ENCODE measurements around the gene SLC16A7. TPM values are rescaled to one million over a fixed set of nuclear protein-coding genes. Genes with fewer than 3 reads are reported as not detected.
A peak's percentile ranks its signal among the peaks of the same experiment; 100 is the strongest.

SLC16A7 gene
- total RNA-seq, 3 donors from 2014 or later (not counting 1 experiment from before 2014, with no cell fraction given): 42.4 to 46.9 (median 43.2) TPM

DNA sequence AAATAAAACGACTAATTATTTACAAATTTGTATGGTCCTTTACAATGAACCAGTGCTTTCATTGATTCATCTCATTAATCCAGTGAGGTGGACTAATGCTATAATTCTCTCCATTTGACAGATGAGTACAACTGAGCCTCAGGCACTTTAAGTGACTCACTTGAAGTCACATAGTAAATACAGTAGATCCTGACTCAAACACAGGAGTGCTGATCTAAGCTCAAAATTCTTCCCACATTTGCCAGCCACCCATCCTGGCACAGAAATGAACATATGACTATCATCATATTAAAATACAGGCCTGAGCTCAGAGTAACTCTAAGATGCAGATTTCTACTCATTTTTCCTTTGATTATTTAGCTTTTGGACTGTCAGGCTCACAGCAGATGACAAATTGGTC is 30.6 kb downstream of the SLC16A7 start:
- WGBS (ENCODE audit: insufficient coverage): 40% methylated on average over 1 of the region's 1 CpG
- Mint-ChIP-seq H3K36me3 (no peaks in the 10 kb centered on the region), H3K9me3 (no peaks in the 10 kb centered on the region), H3K27ac (peak overlapping the region in 1 of 2 donors; percentile 63), H3K4me1 (peaks cover 41 to 47% of the 10 kb centered on the region in 2 donors), H3K27me3 (ENCODE audit: low read depth in 2 of 2) (no peaks in the 10 kb centered on the region), H3K4me3 (no peak overlapping the region)
- H3K27me3 ChIP-seq (ENCODE audit: control insufficient read depth, insufficient read depth, low read length): no peaks in the 10 kb centered on the region
- DNase-seq (no peak), ATAC-seq (no peak)
- H3K27ac ChIP-seq (ENCODE audit: low read length): no peak overlapping the region
- H3K36me3 ChIP-seq (ENCODE audit: control insufficient read depth, insufficient read depth, low read length): no peaks in the 10 kb centered on the region
- intact Hi-C loops (cut with micrococcal nuclease): no loop called here
- H3K9me3 ChIP-seq (ENCODE audit: control insufficient read depth, insufficient read depth, low read length): no peaks in the 10 kb centered on the region
- no peaks in the 10 kb centered on the region for H3K4me1 ChIP-seq (ENCODE audit: control insufficient read depth, insufficient read depth, low read length)
- no peak for TF ChIP-seq CTCF (IDR thresholded peaks at IDR 0.05)
- H3K4me3 ChIP-seq (ENCODE audit: low read length): no peak overlapping the region

GRCh38 chr12:59627582-59627981 is 31.8 kb downstream of the SLC16A7 start:
- ATAC-seq: no peak
- H3K9me3 ChIP-seq (ENCODE audit: control insufficient read depth, insufficient read depth, low read length): no peaks in the 10 kb centered on the region
- no peaks in the 10 kb centered on the region for H3K4me1 ChIP-seq (ENCODE audit: control insufficient read depth, insufficient read depth, low read length)
- intact Hi-C loops (cut with micrococcal nuclease): no loop called here
- H3K27me3 ChIP-seq (ENCODE audit: control insufficient read depth, insufficient read depth, low read length): no peaks in the 10 kb centered on the region
- no peak for DNase-seq
- no peak overlapping the region for H3K4me3 ChIP-seq (ENCODE audit: low read length)
- Mint-ChIP-seq H3K36me3 (no peaks in the 10 kb centered on the region), H3K27ac (no peak overlapping the region), H3K4me1 (peaks cover 48 to 53% of the 10 kb centered on the region in 2 donors), H3K27me3 (ENCODE audit: low read depth in 2 of 2) (no peaks in the 10 kb centered on the region), H3K4me3 (no peak overlapping the region), H3K9me3 (no peaks in the 10 kb centered on the region)
- H3K36me3 ChIP-seq (ENCODE audit: control insufficient read depth, insufficient read depth, low read length): no peaks in the 10 kb centered on the region
- H3K27ac ChIP-seq (ENCODE audit: low read length): no peak overlapping the region
- no peak for TF ChIP-seq CTCF (IDR thresholded peaks at IDR 0.05)

DNA sequence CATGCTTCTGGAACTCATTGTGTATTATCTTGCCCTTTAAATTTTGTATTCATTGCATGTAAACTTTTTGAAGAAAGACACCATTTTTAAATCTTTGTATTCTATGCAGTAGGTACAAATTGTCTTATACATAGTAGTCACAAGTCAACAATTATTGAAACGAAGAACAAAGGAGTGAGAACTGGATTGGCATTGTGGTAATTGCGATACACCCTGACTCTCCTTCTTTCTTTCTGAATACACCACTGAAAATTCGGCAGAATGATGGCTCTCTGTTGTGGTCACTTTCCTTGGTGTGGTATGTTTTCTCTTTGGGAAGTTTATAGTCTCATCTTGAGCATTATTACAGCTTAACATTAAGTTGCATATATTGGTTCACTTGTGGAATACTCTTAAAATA is 34.1 kb downstream of the SLC16A7 start:
- H3K27me3 Mint-ChIP-seq (ENCODE audit: low read depth in 2 of 2): no peaks in the 10 kb centered on the region
- no peak overlapping the region for H3K27ac Mint-ChIP-seq
- H3K4me1 Mint-ChIP-seq: peaks cover 57 to 60% of the 10 kb centered on the region in 2 donors
- no peak for ATAC-seq
- no peaks in the 10 kb centered on the region for H3K36me3 Mint-ChIP-seq
- H3K4me3 Mint-ChIP-seq: no peak overlapping the region
- Histone ChIP-seq H3K27ac (ENCODE audit: low read length) (no peak overlapping the region), H3K4me3 (ENCODE audit: low read length) (no peak overlapping the region), H3K27me3 (ENCODE audit: control insufficient read depth, insufficient read depth, low read length) (no peaks in the 10 kb centered on the region), H3K4me1 (ENCODE audit: control insufficient read depth, insufficient read depth, low read length) (no peaks in the 10 kb centered on the region), H3K36me3 (ENCODE audit: control insufficient read depth, insufficient read depth, low read length) (no peaks in the 10 kb centered on the region), H3K9me3 (ENCODE audit: control insufficient read depth, insufficient read depth, low read length) (no peaks in the 10 kb centered on the region)
- intact Hi-C loops (cut with micrococcal nuclease): no loop called here
- no peak for TF ChIP-seq CTCF (IDR thresholded peaks at IDR 0.05)
- 83% methylated on average over 1 of the region's 3 CpGs for WGBS (ENCODE audit: insufficient coverage)
- H3K9me3 Mint-ChIP-seq: no peaks in the 10 kb centered on the region
- no peak for DNase-seq

DNA sequence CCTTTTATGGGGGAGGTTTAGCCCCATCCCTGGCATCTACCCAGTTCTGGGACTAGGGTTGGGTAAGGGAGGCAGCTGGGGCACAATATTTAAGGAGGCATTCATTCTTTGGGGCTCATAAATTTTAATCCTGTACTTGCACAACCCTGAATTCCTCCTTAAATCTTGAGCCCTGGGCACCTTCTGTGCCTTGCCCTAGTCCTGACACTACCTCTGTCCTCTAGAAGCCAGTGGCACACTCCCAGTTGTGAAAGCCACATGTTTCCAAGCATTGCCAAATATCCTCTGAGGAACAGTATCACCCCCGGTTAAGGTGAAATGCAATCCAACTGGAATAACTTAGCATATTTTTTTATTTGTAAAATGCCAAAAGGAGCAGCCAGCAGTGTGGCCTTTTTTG is 36.6 kb downstream of the SLC16A7 start:
- Histone ChIP-seq H3K27ac (ENCODE audit: low read length) (no peak overlapping the region), H3K9me3 (ENCODE audit: control insufficient read depth, insufficient read depth, low read length) (no peaks in the 10 kb centered on the region), H3K4me3 (ENCODE audit: low read length) (no peak overlapping the region), H3K27me3 (ENCODE audit: control insufficient read depth, insufficient read depth, low read length) (no peaks in the 10 kb centered on the region), H3K36me3 (ENCODE audit: control insufficient read depth, insufficient read depth, low read length) (no peaks in the 10 kb centered on the region), H3K4me1 (ENCODE audit: control insufficient read depth, insufficient read depth, low read length) (no peaks in the 10 kb centered on the region)
- intact Hi-C loops (cut with micrococcal nuclease): no loop called here
- H3K36me3 Mint-ChIP-seq: no peaks in the 10 kb centered on the region
- no peak overlapping the region for H3K4me3 Mint-ChIP-seq
- no peak for TF ChIP-seq CTCF (IDR thresholded peaks at IDR 0.05)
- peaks cover 56 to 59% of the 10 kb centered on the region in 2 donors for H3K4me1 Mint-ChIP-seq
- 90% methylated on average over 1 of the region's 1 CpG for WGBS (ENCODE audit: insufficient coverage)
- peak overlapping the region in 1 of 2 donors; percentile 2 for H3K27ac Mint-ChIP-seq
- H3K27me3 Mint-ChIP-seq (ENCODE audit: low read depth in 2 of 2): no peaks in the 10 kb centered on the region
- no peaks in the 10 kb centered on the region for H3K9me3 Mint-ChIP-seq
- DNase-seq (no peak), ATAC-seq (no peak)

Measured in natural killer cell (primary cell).